ENCODE data around the gene PSME3.
"Not testable (repeated sequence)": the region's sequence is repeated elsewhere in the genome, so short reads cannot be mapped to it uniquely, and the experiment has no call there.

PSME3 gene

DNA sequence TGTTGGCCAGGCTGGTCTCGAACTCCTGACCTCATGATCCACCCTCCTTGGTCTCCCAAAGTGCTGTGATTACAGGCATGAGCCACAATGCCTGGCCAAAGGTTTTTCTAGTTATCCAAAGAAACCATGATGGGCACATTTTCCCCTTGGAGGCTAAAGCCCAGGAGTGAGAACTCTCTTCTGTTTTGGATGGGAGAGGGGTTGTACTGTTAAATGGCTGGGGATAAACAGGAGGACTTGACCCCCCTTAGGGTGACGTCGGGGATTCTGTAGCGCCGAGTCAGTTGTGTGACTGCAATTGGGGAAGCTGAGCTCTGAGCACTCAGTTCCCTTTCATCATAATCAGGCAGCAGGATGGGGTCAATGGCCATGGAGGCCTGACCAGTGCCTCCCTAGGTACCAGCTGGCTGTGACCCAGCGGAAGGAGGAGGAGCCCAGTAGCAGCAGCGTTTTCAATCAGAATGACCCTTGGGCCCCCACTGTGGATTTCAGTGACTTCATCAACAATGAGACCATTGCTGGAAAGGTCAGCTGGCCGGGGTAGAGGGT is 21.9 kb downstream of the PSME3 start:
- H3K4me1 ChIP-seq (ENCODE audit: insufficient read depth, low read length): no peaks in the 10 kb centered on the region
- no peaks in the 10 kb centered on the region for H3K79me2 ChIP-seq (ENCODE audit: insufficient read depth, low read length)
- no peak overlapping the region for H3K27ac ChIP-seq (ENCODE audit: low read length)
- no peak for TF ChIP-seq EZH2 (IDR thresholded peaks at IDR 0.05; ENCODE audit: borderline replicate concordance, low read depth, low read length, severe bottlenecking)
- no peak for TF ChIP-seq CTCF (IDR thresholded peaks at IDR 0.05; ENCODE audit: borderline replicate concordance, extremely low read depth, low read length, poor library complexity, severe bottlenecking)
- H3K9me3 ChIP-seq (ENCODE audit: insufficient read depth, low read length, severe bottlenecking): no peaks in the 10 kb centered on the region
- H4K20me1 ChIP-seq (ENCODE audit: insufficient read depth, low read length): no peaks in the 10 kb centered on the region; the same call in 1 of the 2 replicates
- H3K4me3 ChIP-seq (ENCODE audit: low read depth in 1 of 2, low read length in 2 of 2): no peak overlapping the region
- H3K9ac ChIP-seq (ENCODE audit: low read depth, low read length): no peak overlapping the region
- DNase-seq (no peak), ATAC-seq (ENCODE audit: insufficient read depth, low read depth) (no peak)
- no peak overlapping the region for H3K4me2 ChIP-seq (ENCODE audit: insufficient read depth, low read length)
- H2AFZ ChIP-seq (ENCODE audit: low read depth, low read length): no peak overlapping the region
- no peaks in the 10 kb centered on the region for H3K36me3 ChIP-seq (ENCODE audit: insufficient read depth, low read length)
- H3K27me3 ChIP-seq (ENCODE audit: insufficient read depth, low read length, poor library complexity): peaks cover 8% of the 10 kb centered on the region

GRCh38 chr17:42856093-42856492 is 22.9 kb downstream of the PSME3 start:
- not testable (repeated sequence) for H3K9ac ChIP-seq (ENCODE audit: low read depth, low read length); H3K9me3 ChIP-seq (ENCODE audit: insufficient read depth, low read length, severe bottlenecking); H3K27me3 ChIP-seq (ENCODE audit: insufficient read depth, low read length, poor library complexity); H3K79me2 ChIP-seq (ENCODE audit: insufficient read depth, low read length); H3K27ac ChIP-seq (ENCODE audit: low read length); DNase-seq; H3K36me3 ChIP-seq (ENCODE audit: insufficient read depth, low read length); H3K4me3 ChIP-seq (ENCODE audit: low read depth in 1 of 2, low read length in 2 of 2); H3K4me2 ChIP-seq (ENCODE audit: insufficient read depth, low read length); H2AFZ ChIP-seq (ENCODE audit: low read depth, low read length); H4K20me1 ChIP-seq (ENCODE audit: insufficient read depth, low read length); ATAC-seq (ENCODE audit: insufficient read depth, low read depth); H3K4me1 ChIP-seq (ENCODE audit: insufficient read depth, low read length)

DNA sequence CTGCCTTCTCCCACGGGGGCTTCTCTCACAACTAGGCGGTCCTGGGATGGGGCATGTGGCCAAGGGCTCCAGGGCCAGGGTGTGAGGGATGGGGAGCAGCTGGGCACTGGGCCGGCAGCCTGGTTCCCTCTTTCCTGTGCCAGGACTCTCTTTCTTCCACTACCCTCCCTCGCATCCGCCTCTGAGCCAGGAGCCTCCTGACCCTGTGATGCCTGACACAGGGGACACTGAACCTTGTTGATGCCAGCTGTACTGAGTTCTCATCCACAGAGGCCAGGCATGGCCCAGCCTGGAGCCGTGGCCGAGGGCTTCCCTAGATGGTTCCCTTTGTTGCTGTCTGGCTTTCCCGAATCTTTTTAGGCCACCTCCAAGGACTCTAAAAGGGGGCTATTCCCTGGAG is 23.3 kb downstream of the PSME3 start:
- DNase-seq; H3K79me2 ChIP-seq (ENCODE audit: insufficient read depth, low read length); H3K9ac ChIP-seq (ENCODE audit: low read depth, low read length); H3K27me3 ChIP-seq (ENCODE audit: insufficient read depth, low read length, poor library complexity); H2AFZ ChIP-seq (ENCODE audit: low read depth, low read length); ATAC-seq (ENCODE audit: insufficient read depth, low read depth); H3K36me3 ChIP-seq (ENCODE audit: insufficient read depth, low read length); H3K4me1 ChIP-seq (ENCODE audit: insufficient read depth, low read length); H3K9me3 ChIP-seq (ENCODE audit: insufficient read depth, low read length, severe bottlenecking); H4K20me1 ChIP-seq (ENCODE audit: insufficient read depth, low read length); H3K4me3 ChIP-seq (ENCODE audit: low read depth in 1 of 2, low read length in 2 of 2); H3K4me2 ChIP-seq (ENCODE audit: insufficient read depth, low read length); H3K27ac ChIP-seq (ENCODE audit: low read length): not testable (repeated sequence)

DNA sequence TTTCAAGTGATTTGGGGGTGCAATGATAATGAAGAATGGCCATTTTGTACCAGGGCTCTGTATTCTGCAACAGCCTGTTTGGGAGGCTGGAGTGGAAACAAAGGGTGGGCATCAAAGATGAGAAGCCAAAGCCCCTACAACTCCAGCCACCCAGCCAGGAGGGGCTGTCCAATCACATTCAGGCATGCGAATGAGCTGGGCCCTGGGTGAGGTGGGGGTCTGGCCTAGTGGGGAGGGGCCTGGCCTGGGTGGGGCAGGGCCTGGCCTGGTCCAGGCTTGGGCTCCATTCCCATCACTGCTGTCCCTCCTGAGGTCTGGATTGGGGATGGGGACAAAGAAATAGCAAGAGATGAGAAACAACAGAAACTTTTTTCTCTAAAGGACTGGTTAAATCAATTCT is 24.2 kb downstream of the PSME3 start:
- Histone ChIP-seq H3K27me3 (ENCODE audit: insufficient read depth, low read length, poor library complexity) (peaks cover 8% of the 10 kb centered on the region), H3K9me3 (ENCODE audit: insufficient read depth, low read length, severe bottlenecking) (no peaks in the 10 kb centered on the region), H3K9ac (ENCODE audit: low read depth, low read length) (no peak overlapping the region), H3K79me2 (ENCODE audit: insufficient read depth, low read length) (no peaks in the 10 kb centered on the region), H4K20me1 (ENCODE audit: insufficient read depth, low read length) (no peaks in the 10 kb centered on the region; the same call in 1 of the 2 replicates), H2AFZ (ENCODE audit: low read depth, low read length) (no peak overlapping the region), H3K4me3 (ENCODE audit: low read depth in 1 of 2, low read length in 2 of 2) (no peak overlapping the region), H3K4me2 (ENCODE audit: insufficient read depth, low read length) (no peak overlapping the region), H3K36me3 (ENCODE audit: insufficient read depth, low read length) (no peaks in the 10 kb centered on the region), H3K4me1 (ENCODE audit: insufficient read depth, low read length) (no peaks in the 10 kb centered on the region), H3K27ac (ENCODE audit: low read length) (no peak overlapping the region)
- no peak for DNase-seq
- TF ChIP-seq EZH2 (IDR thresholded peaks at IDR 0.05; ENCODE audit: borderline replicate concordance, low read depth, low read length, severe bottlenecking): no peak
- no peak for TF ChIP-seq CTCF (IDR thresholded peaks at IDR 0.05; ENCODE audit: borderline replicate concordance, extremely low read depth, low read length, poor library complexity, severe bottlenecking)
- ATAC-seq (ENCODE audit: insufficient read depth, low read depth): no peak

Data from DND-41 (cell line).